Liver (tissue), 3 donors: Measurements from ENCODE around the gene CCND1.

Source experiments
- JUND ChIP-seq, 2 donors: IDR thresholded peaks; 2 replicates each; pipeline ENCODE4 v1.6.1; 2016; ENCODE audit warnings: antibody characterized with exemption in 2 of 2
- RXRA ChIP-seq, 2 donors: IDR thresholded peaks; 2 replicates each; pipeline ENCODE4 v1.6.1; 2017 to 2018; ENCODE audit warnings: antibody characterized with exemption in 2 of 2, mild to moderate bottlenecking in 1 of 2
- YY1 ChIP-seq: IDR thresholded peaks from 2 replicates; pipeline ENCODE4 v1.6.1; 2016; ENCODE audit warnings: antibody characterized with exemption, mild to moderate bottlenecking
- ZBTB33 ChIP-seq: IDR thresholded peaks from 2 replicates; pipeline ENCODE4 v1.6.1; 2016; ENCODE audit warnings: antibody characterized with exemption
- TF ChIP-seq, protein P1 (sequence below): fragments of 150-350 bp; IDR thresholded peaks from 2 replicates; pipeline ENCODE4 v1.5.1; 2017; ENCODE audit warnings: improper control_type of control experiment, low read depth, low read length; ENCODE audit not compliant: missing input control
- TF ChIP-seq, protein P2 (sequence below): IDR thresholded peaks from 2 replicates; pipeline ENCODE4 v1.6.1; 2016; ENCODE audit warnings: antibody characterized with exemption, mild to moderate bottlenecking
- TF ChIP-seq, protein P3 (sequence below): IDR thresholded peaks from 2 replicates; pipeline ENCODE4 v1.6.1; 2016; ENCODE audit warnings: antibody characterized with exemption
- donor health status: healthy.
- donor health status: healthy.

- TF ChIP-seq, protein P1, sequence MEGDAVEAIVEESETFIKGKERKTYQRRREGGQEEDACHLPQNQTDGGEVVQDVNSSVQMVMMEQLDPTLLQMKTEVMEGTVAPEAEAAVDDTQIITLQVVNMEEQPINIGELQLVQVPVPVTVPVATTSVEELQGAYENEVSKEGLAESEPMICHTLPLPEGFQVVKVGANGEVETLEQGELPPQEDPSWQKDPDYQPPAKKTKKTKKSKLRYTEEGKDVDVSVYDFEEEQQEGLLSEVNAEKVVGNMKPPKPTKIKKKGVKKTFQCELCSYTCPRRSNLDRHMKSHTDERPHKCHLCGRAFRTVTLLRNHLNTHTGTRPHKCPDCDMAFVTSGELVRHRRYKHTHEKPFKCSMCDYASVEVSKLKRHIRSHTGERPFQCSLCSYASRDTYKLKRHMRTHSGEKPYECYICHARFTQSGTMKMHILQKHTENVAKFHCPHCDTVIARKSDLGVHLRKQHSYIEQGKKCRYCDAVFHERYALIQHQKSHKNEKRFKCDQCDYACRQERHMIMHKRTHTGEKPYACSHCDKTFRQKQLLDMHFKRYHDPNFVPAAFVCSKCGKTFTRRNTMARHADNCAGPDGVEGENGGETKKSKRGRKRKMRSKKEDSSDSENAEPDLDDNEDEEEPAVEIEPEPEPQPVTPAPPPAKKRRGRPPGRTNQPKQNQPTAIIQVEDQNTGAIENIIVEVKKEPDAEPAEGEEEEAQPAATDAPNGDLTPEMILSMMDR = no peak
- TF ChIP-seq, protein P2, sequence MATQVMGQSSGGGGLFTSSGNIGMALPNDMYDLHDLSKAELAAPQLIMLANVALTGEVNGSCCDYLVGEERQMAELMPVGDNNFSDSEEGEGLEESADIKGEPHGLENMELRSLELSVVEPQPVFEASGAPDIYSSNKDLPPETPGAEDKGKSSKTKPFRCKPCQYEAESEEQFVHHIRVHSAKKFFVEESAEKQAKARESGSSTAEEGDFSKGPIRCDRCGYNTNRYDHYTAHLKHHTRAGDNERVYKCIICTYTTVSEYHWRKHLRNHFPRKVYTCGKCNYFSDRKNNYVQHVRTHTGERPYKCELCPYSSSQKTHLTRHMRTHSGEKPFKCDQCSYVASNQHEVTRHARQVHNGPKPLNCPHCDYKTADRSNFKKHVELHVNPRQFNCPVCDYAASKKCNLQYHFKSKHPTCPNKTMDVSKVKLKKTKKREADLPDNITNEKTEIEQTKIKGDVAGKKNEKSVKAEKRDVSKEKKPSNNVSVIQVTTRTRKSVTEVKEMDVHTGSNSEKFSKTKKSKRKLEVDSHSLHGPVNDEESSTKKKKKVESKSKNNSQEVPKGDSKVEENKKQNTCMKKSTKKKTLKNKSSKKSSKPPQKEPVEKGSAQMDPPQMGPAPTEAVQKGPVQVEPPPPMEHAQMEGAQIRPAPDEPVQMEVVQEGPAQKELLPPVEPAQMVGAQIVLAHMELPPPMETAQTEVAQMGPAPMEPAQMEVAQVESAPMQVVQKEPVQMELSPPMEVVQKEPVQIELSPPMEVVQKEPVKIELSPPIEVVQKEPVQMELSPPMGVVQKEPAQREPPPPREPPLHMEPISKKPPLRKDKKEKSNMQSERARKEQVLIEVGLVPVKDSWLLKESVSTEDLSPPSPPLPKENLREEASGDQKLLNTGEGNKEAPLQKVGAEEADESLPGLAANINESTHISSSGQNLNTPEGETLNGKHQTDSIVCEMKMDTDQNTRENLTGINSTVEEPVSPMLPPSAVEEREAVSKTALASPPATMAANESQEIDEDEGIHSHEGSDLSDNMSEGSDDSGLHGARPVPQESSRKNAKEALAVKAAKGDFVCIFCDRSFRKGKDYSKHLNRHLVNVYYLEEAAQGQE = no peak
- TF ChIP-seq YY1 (peak; percentile 30), JUND (IDR thresholded peaks at IDR 0.05) (peak in 1 of 2 donors; percentile 71), RXRA (IDR thresholded peaks at IDR 0.05) (peak in 1 of 2 donors; percentile 34), ZBTB33 (no peak)
- TF ChIP-seq, protein P3, sequence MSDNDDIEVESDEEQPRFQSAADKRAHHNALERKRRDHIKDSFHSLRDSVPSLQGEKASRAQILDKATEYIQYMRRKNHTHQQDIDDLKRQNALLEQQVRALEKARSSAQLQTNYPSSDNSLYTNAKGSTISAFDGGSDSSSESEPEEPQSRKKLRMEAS = no peak
These were observed 13.9 kb downstream of the CCND1 start for GRCh38 chr11:69654660-69655478.
